Suprapubic skin (tissue), 4 donors: ENCODE data around the gene ARL5A. TPM values are rescaled to one million over a fixed set of nuclear protein-coding genes. Genes with fewer than 3 reads are reported as not detected.

ENCODE experiments used
- DNase-seq, 2 donors: peaks; one replicate each; pipeline ENCODE4 v3.0.0-alpha.2; 2019; ENCODE audit warnings: low spot score in 2 of 2
- H3K27ac ChIP-seq: fragments of 200-600 bp; sonication (generic); one replicate; pipeline ENCODE4 v1.5.1; 2019
- H3K27me3 ChIP-seq: fragments of 200-600 bp; sonication (generic); one replicate; pipeline ENCODE4 v1.5.1; 2019
- H3K36me3 ChIP-seq: fragments of 200-600 bp; sonication (generic); one replicate; pipeline ENCODE4 v1.5.1; 2019
- H3K4me1 ChIP-seq: fragments of 200-600 bp; sonication (generic); one replicate; pipeline ENCODE4 v1.5.1; 2019
- H3K4me3 ChIP-seq: fragments of 200-600 bp; sonication (generic); one replicate; pipeline ENCODE4 v1.5.1; 2019; ENCODE audit warnings: mild to moderate bottlenecking
- H3K9me3 ChIP-seq: fragments of 200-600 bp; sonication (generic); one replicate; pipeline ENCODE4 v1.5.1; 2019
- CTCF ChIP-seq, 2 donors: fragments of 200-600 bp in 1 of 2; fragments of 450-650 bp in 1 of 2; sonication (generic) in 1 of 2; IDR thresholded peaks; one replicate each; pipeline ENCODE4 v1.5.1; 2016 to 2019; ENCODE audit warnings: antibody characterized with exemption in 2 of 2, mild to moderate bottlenecking in 1 of 2, moderate library complexity in 1 of 2
- EP300 ChIP-seq: sonication (generic); formaldehyde crosslinking; IDR thresholded peaks from one replicate; pipeline ENCODE4 v1.6.1; 2017; ENCODE audit warnings: antibody characterized with exemption
- POLR2A ChIP-seq, 2 donors: fragments of 450-650 bp; IDR thresholded peaks; one replicate each; pipeline ENCODE4 v1.6.1; 2017; ENCODE audit warnings: antibody characterized with exemption in 2 of 2, mild to moderate bottlenecking in 2 of 2, moderate library complexity in 2 of 2
- POLR2AphosphoS5 ChIP-seq, 3 donors: sonication (generic); formaldehyde crosslinking; IDR thresholded peaks; one replicate each; pipeline ENCODE4 v1.6.1; 2017; ENCODE audit warnings: antibody characterized with exemption in 3 of 3
- WGBS: methylation state at CpG from one replicate; pipeline ENCODE4 v1.1.5; 2018; 5-methylcytosine and 5-hydroxymethylcytosine counted together
- total RNA-seq, 4 donors: library from RNA; depleted of rRNA; stranded (reverse); fragments of >200 nt; gene quantifications; one replicate each; pipeline ENCODE4 v1.1.0, GENCODE V29; 2016

ARL5A gene
- total RNA-seq, 4 donors from 2014 or later = 76.7 to 124 (median 94.5) TPM

GRCh38 chr2:151824886-151825285, 3.3 kb downstream of the ARL5A start:
- no peak overlapping the region for H3K4me3 ChIP-seq
- TF ChIP-seq EP300 (no peak), POLR2AphosphoS5 (IDR thresholded peaks at IDR 0.05) (no peak)
- no peaks in the 10 kb centered on the region for H3K36me3 ChIP-seq
- no peak overlapping the region for H3K27ac ChIP-seq
- H3K27me3 ChIP-seq = no peaks in the 10 kb centered on the region
- 68% methylated on average over 2 of the region's 2 CpGs for WGBS
- H3K9me3 ChIP-seq = no peaks in the 10 kb centered on the region
- DNase-seq = no peak
- peaks cover 50% of the 10 kb centered on the region for H3K4me1 ChIP-seq

GRCh38 chr2:151823651-151824050, 4.6 kb downstream of the ARL5A start:
- Histone ChIP-seq H3K4me1 (peaks cover 45% of the 10 kb centered on the region), H3K36me3 (no peaks in the 10 kb centered on the region), H3K27ac (no peak overlapping the region), H3K27me3 (no peaks in the 10 kb centered on the region), H3K9me3 (no peaks in the 10 kb centered on the region), H3K4me3 (no peak overlapping the region)
- 35% methylated on average over 6 of the region's 6 CpGs for WGBS
- DNase-seq = no peak
- no peak for TF ChIP-seq POLR2AphosphoS5 (IDR thresholded peaks at IDR 0.05)
- no peak for TF ChIP-seq CTCF (IDR thresholded peaks at IDR 0.05)
- TF ChIP-seq EP300 = no peak
- TF ChIP-seq POLR2A (IDR thresholded peaks at IDR 0.05) = no peak

GRCh38 chr2:151819920-151820319, 8.3 kb downstream of the ARL5A start:
- TF ChIP-seq POLR2A (IDR thresholded peaks at IDR 0.05) = no peak
- no peak for TF ChIP-seq CTCF (IDR thresholded peaks at IDR 0.05)
- TF ChIP-seq POLR2AphosphoS5 (IDR thresholded peaks at IDR 0.05) = no peak
- no peak for TF ChIP-seq EP300
- no peak for DNase-seq
- Histone ChIP-seq H3K36me3 (no peaks in the 10 kb centered on the region), H3K9me3 (no peaks in the 10 kb centered on the region), H3K27ac (no peak overlapping the region), H3K4me1 (peaks cover 27% of the 10 kb centered on the region), H3K4me3 (no peak overlapping the region), H3K27me3 (no peaks in the 10 kb centered on the region)
- 96% methylated on average over 2 of the region's 2 CpGs for WGBS

- peaks cover 10% of the 10 kb centered on the region for H3K4me1 ChIP-seq
- WGBS = 88% methylated on average over 3 of the region's 3 CpGs
- H3K27me3 ChIP-seq = no peaks in the 10 kb centered on the region
- no peaks in the 10 kb centered on the region for H3K9me3 ChIP-seq
- no peak for TF ChIP-seq POLR2AphosphoS5 (IDR thresholded peaks at IDR 0.05)
- TF ChIP-seq POLR2A (IDR thresholded peaks at IDR 0.05) = no peak
- no peak for TF ChIP-seq CTCF (IDR thresholded peaks at IDR 0.05)
- no peak for TF ChIP-seq EP300
- no peak overlapping the region for H3K27ac ChIP-seq
- no peak for DNase-seq
- peaks cover 14% of the 10 kb centered on the region for H3K36me3 ChIP-seq
- H3K4me3 ChIP-seq = no peak overlapping the region
Observed at GRCh38 chr2:151817929-151818328, 10.3 kb downstream of the ARL5A start.

- no peak for TF ChIP-seq POLR2AphosphoS5 (IDR thresholded peaks at IDR 0.05)
- TF ChIP-seq CTCF (IDR thresholded peaks at IDR 0.05) = no peak
- TF ChIP-seq EP300 = no peak
- TF ChIP-seq POLR2A (IDR thresholded peaks at IDR 0.05) = no peak
- no peak overlapping the region for H3K4me3 ChIP-seq
- DNase-seq = no peak
- no peaks in the 10 kb centered on the region for H3K9me3 ChIP-seq
- H3K27me3 ChIP-seq = no peaks in the 10 kb centered on the region
- peaks cover 10% of the 10 kb centered on the region for H3K4me1 ChIP-seq
- 95% methylated on average over 2 of the region's 2 CpGs for WGBS
- H3K36me3 ChIP-seq = peaks cover 25% of the 10 kb centered on the region
- no peak overlapping the region for H3K27ac ChIP-seq
Observed at GRCh38 chr2:151816843-151817242, 11.4 kb downstream of the ARL5A start.

GRCh38 chr2:151815821-151816489, 12.3 kb downstream of the ARL5A start:
- no peaks in the 10 kb centered on the region for H3K9me3 ChIP-seq
- WGBS = 91% methylated on average over 9 of the region's 9 CpGs
- peaks cover 30% of the 10 kb centered on the region for H3K36me3 ChIP-seq
- peaks cover 10% of the 10 kb centered on the region for H3K4me1 ChIP-seq
- no peaks in the 10 kb centered on the region for H3K27me3 ChIP-seq
- no peak overlapping the region for H3K27ac ChIP-seq
- DNase-seq = no peak
- no peak overlapping the region for H3K4me3 ChIP-seq
- no peak for TF ChIP-seq POLR2A (IDR thresholded peaks at IDR 0.05)
- TF ChIP-seq POLR2AphosphoS5 (IDR thresholded peaks at IDR 0.05) = no peak
- no peak for TF ChIP-seq EP300
- no peak for TF ChIP-seq CTCF (IDR thresholded peaks at IDR 0.05)
